Measurements from ENCODE around the gene ADAM22. TPM values are rescaled to one million over a fixed set of nuclear protein-coding genes. Genes with fewer than 3 reads are reported as not detected.
A peak's percentile ranks its signal among the peaks of the same experiment; 100 is the strongest.

Gene ADAM22
- total RNA-seq, 4 donors from 2014 or later = 3.6 to 8.6 (median 5.1) TPM

- Histone ChIP-seq H3K36me3 (no peaks in the 10 kb centered on the region), H3K27me3 (no peaks in the 10 kb centered on the region), H3K4me3 (no peak overlapping the region), H3K27ac (no peak overlapping the region), H3K9me3 (no peaks in the 10 kb centered on the region), H3K4me1 (no peaks in the 10 kb centered on the region)
- no peak for DNase-seq (ENCODE audit: low spot score in 2 of 2)
- 43 to 49% methylated on average over 1 of the region's 1 CpG for WGBS, 2 donors
- TF ChIP-seq CTCF (IDR thresholded peaks at IDR 0.05) (no peak), POLR2A (IDR thresholded peaks at IDR 0.05) (no peak), EP300 (IDR thresholded peaks at IDR 0.05) (no peak)
These were observed 81.3 kb downstream of the ADAM22 start for GRCh38 chr7:88015309-88015708.

- TF ChIP-seq POLR2A (IDR thresholded peaks at IDR 0.05) (no peak), EP300 (IDR thresholded peaks at IDR 0.05) (no peak), CTCF (IDR thresholded peaks at IDR 0.05) (no peak)
- H3K36me3 ChIP-seq = no peaks in the 10 kb centered on the region
- H3K27ac ChIP-seq = no peak overlapping the region
- H3K9me3 ChIP-seq = no peaks in the 10 kb centered on the region
- WGBS, 2 donors = 78 to 84% methylated on average over 1 of the region's 1 CpG
- H3K27me3 ChIP-seq = no peaks in the 10 kb centered on the region
- H3K4me1 ChIP-seq = no peaks in the 10 kb centered on the region
- no peak for DNase-seq (ENCODE audit: low spot score in 2 of 2)
- H3K4me3 ChIP-seq = no peak overlapping the region
These were observed 84.5 kb downstream of the ADAM22 start for GRCh38 chr7:88018501-88018900.

- Histone ChIP-seq H3K9me3 (peaks cover 0 to 11% (median 0%) of the 10 kb centered on the region in 4 donors), H3K4me1 (no peaks in the 10 kb centered on the region), H3K27ac (peak overlapping the region in 1 of 4 donors; percentile 34), H3K36me3 (no peaks in the 10 kb centered on the region), H3K27me3 (no peaks in the 10 kb centered on the region), H3K4me3 (no peak overlapping the region)
- no peak for DNase-seq (ENCODE audit: low spot score in 2 of 2)
- TF ChIP-seq POLR2A (IDR thresholded peaks at IDR 0.05) (no peak), EP300 (IDR thresholded peaks at IDR 0.05) (no peak), CTCF (IDR thresholded peaks at IDR 0.05) (no peak)
- 57 to 65% methylated on average over 2 of the region's 2 CpGs for WGBS, 2 donors
These were observed 87.1 kb downstream of the ADAM22 start for GRCh38 chr7:88020953-88021665.

- 86 to 90% methylated on average over 2 of the region's 2 CpGs for WGBS, 2 donors
- DNase-seq (ENCODE audit: low spot score in 2 of 2) = no peak
- Histone ChIP-seq H3K27ac (no peak overlapping the region), H3K27me3 (no peaks in the 10 kb centered on the region), H3K9me3 (peaks cover 0 to 49% (median 2%) of the 10 kb centered on the region in 4 donors), H3K36me3 (no peaks in the 10 kb centered on the region), H3K4me1 (no peaks in the 10 kb centered on the region), H3K4me3 (no peak overlapping the region)
- TF ChIP-seq CTCF (IDR thresholded peaks at IDR 0.05) (no peak), EP300 (IDR thresholded peaks at IDR 0.05) (no peak), POLR2A (IDR thresholded peaks at IDR 0.05) (no peak)
These were observed 93.7 kb downstream of the ADAM22 start for GRCh38 chr7:88027724-88028123.

GRCh38 chr7:88034083-88034695 is 100.1 kb downstream of the ADAM22 start:
- peaks cover 0 to 42% (median 2%) of the 10 kb centered on the region in 4 donors for H3K9me3 ChIP-seq
- no peak for TF ChIP-seq POLR2A (IDR thresholded peaks at IDR 0.05)
- no peak for TF ChIP-seq CTCF (IDR thresholded peaks at IDR 0.05)
- no peak for TF ChIP-seq EP300 (IDR thresholded peaks at IDR 0.05)
- H3K4me1 ChIP-seq = no peaks in the 10 kb centered on the region
- WGBS, 2 donors = 92 to 93% methylated on average over 7 of the region's 7 CpGs
- H3K27ac ChIP-seq = no peak overlapping the region
- no peak overlapping the region for H3K4me3 ChIP-seq
- no peak for DNase-seq (ENCODE audit: low spot score in 2 of 2)
- no peaks in the 10 kb centered on the region for H3K27me3 ChIP-seq
- H3K36me3 ChIP-seq = no peaks in the 10 kb centered on the region
